Measurements from ENCODE around the gene GPD2. TPM values are rescaled to one million over a fixed set of nuclear protein-coding genes. Genes with fewer than 3 reads are reported as not detected.

GPD2 gene
- total RNA-seq, 2 donors from 2014 or later, result 79.9 to 80.0 TPM

- ATAC-seq (no peak), DNase-seq (no peak)
- intact Hi-C loops (cut with DNase I, micrococcal nuclease), result loop anchor here in 1 of 2 donors (10.0 kb wide), 1 partner anchor 96 kb away; the partner anchor contains the start of gene NR4A2
Measured at GRCh38 chr2:156430980-156431358, 5.2 kb upstream of the GPD2 start.

- DNase-seq (no peak), ATAC-seq (no peak)
- intact Hi-C loops (cut with DNase I, micrococcal nuclease), result loop anchor here in 1 of 2 donors (5.0 to 10.0 kb wide), 2 partner anchors 32 to 100 kb away; partner anchors contain the start of gene NR4A2
Measured at GRCh38 chr2:156434461-156435291, 1.5 kb upstream of the GPD2 start.

GRCh38 chr2:156435396-156435717 lies 822 bp upstream of the GPD2 start:
- intact Hi-C loops (cut with DNase I, micrococcal nuclease), result loop anchor here in 1 of 2 donors (5.0 to 10.0 kb wide), 2 partner anchors 33 to 101 kb away; partner anchors contain the start of gene NR4A2
- peak; percentile 19 for ATAC-seq

GRCh38 chr2:156436497-156437085 lies 412 bp downstream of the GPD2 start:
- intact Hi-C loops (cut with DNase I, micrococcal nuclease), result loop anchor here in 1 of 2 donors (5.0 to 10.0 kb wide), 2 partner anchors 34 to 102 kb away; partner anchors contain the start of gene NR4A2
- peak in 1 of 2 donors; percentile 40 for DNase-seq
- ATAC-seq, result peak; percentile 42

More at GRCh38 chr2:156435396-156435717, 822 bp upstream of the GPD2 start:
- DNase-seq, result peak in 1 of 2 donors; percentile 34

- peak; percentile 30 to 51 for DNase-seq
- ATAC-seq, result no peak
- intact Hi-C loops (cut with DNase I, micrococcal nuclease), result loop anchor here in 1 of 2 donors (5.0 to 10.0 kb wide), 2 partner anchors 35 to 103 kb away; partner anchors contain the start of gene NR4A2
Measured at GRCh38 chr2:156437272-156437930, 1.2 kb downstream of the GPD2 start.

GRCh38 chr2:156437931-156438410 lies 1.8 kb downstream of the GPD2 start:
- no peak for DNase-seq
- intact Hi-C loops (cut with DNase I, micrococcal nuclease), result loop anchor here in 1 of 2 donors (5.0 to 10.0 kb wide), 2 partner anchors 36 to 103 kb away; partner anchors contain the start of gene NR4A2
- ATAC-seq, result peak; percentile 14

- ATAC-seq, result no peak
- DNase-seq, result no peak
- intact Hi-C loops (cut with DNase I, micrococcal nuclease), result no loop called here
Measured at GRCh38 chr2:156443089-156443488, 6.9 kb downstream of the GPD2 start.

GRCh38 chr2:156445296-156446220 lies 9.4 kb downstream of the GPD2 start:
- DNase-seq (no peak), ATAC-seq (no peak)
- intact Hi-C loops (cut with DNase I, micrococcal nuclease), result no loop called here

GRCh38 chr2:156447761-156448160 lies 11.6 kb downstream of the GPD2 start:
- ATAC-seq, result no peak
- intact Hi-C loops (cut with DNase I, micrococcal nuclease), result no loop called here
- DNase-seq, result no peak

- intact Hi-C loops (cut with DNase I, micrococcal nuclease), result no loop called here
- no peak for ATAC-seq
Measured at GRCh38 chr2:156448766-156449165, 12.6 kb downstream of the GPD2 start.

GRCh38 chr2:156452971-156453370 lies 16.8 kb downstream of the GPD2 start:
- no peak for DNase-seq
- intact Hi-C loops (cut with DNase I, micrococcal nuclease), result no loop called here
- no peak for ATAC-seq

More at GRCh38 chr2:156448766-156449165, 12.6 kb downstream of the GPD2 start:
- DNase-seq, result no peak

GRCh38 chr2:156455361-156455975 lies 19.3 kb downstream of the GPD2 start:
- DNase-seq (no peak), ATAC-seq (peak; percentile 97)
- intact Hi-C loops (cut with DNase I, micrococcal nuclease), result no loop called here

- ATAC-seq (no peak), DNase-seq (no peak)
- intact Hi-C loops (cut with DNase I, micrococcal nuclease), result no loop called here
Measured at GRCh38 chr2:156456616-156457015, 20.4 kb downstream of the GPD2 start.

- ATAC-seq, result no peak
- no peak for DNase-seq
- intact Hi-C loops (cut with DNase I, micrococcal nuclease), result no loop called here
Measured at GRCh38 chr2:156457523-156458517, 21.6 kb downstream of the GPD2 start.

- ATAC-seq (no peak), DNase-seq (no peak)
- intact Hi-C loops (cut with DNase I, micrococcal nuclease), result no loop called here
Measured at GRCh38 chr2:156459720-156460119, 23.5 kb downstream of the GPD2 start.

- intact Hi-C loops (cut with DNase I, micrococcal nuclease), result no loop called here
- no peak for ATAC-seq
Measured at GRCh38 chr2:156464106-156464505, 27.9 kb downstream of the GPD2 start.

GRCh38 chr2:156465573-156465972 lies 29.4 kb downstream of the GPD2 start:
- intact Hi-C loops (cut with DNase I, micrococcal nuclease), result no loop called here
- DNase-seq, result no peak
- ATAC-seq, result no peak

More at GRCh38 chr2:156464106-156464505, 27.9 kb downstream of the GPD2 start:
- DNase-seq, result no peak

Data from left colon (tissue), 2 donors.